MM.1S (cell line): ENCODE data around the gene CENPT.

ENCODE experiments used
- EZH2 ChIP-seq: fragments of 300-600 bp; sonication (generic); optimal IDR thresholded peaks from 2 replicates; pipeline ENCODE3; 2017; ENCODE audit warnings: low read depth, mild to moderate bottlenecking, antibody characterized with exemption, low read length, mixed read lengths
- EZH2phosphoT487 ChIP-seq: fragments of 300-600 bp; sonication (generic); IDR thresholded peaks from 2 replicates; pipeline ENCODE4 v1.6.1; 2018; ENCODE audit warnings: antibody characterized with exemption, low read length
- TF ChIP-seq, protein P1 (sequence below): fragments of 300-600 bp; sonication (generic); IDR thresholded peaks from 2 replicates; pipeline ENCODE4 v1.5.1; 2016; ENCODE audit warnings: antibody characterized with exemption, low read length, mixed read lengths

DNA sequence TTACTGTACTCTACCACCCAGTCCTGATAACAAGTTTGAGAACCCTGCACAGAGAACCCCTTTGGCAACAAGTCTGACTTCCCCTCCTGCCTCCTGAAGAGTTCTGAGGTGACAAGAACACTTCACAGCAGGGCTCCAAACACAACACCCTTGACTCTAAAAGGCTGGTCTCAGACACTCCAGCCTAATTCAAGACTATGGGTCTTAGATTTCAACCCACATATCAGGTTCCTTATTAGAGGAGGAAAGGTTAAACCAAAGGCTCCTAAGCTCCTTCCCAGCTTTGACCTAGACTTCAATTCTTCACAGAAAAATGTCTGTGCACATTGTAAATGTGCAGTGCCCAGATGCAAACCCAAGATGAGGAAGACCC lies 64.2 kb downstream of the CENPT start:
- TF ChIP-seq, protein P1, sequence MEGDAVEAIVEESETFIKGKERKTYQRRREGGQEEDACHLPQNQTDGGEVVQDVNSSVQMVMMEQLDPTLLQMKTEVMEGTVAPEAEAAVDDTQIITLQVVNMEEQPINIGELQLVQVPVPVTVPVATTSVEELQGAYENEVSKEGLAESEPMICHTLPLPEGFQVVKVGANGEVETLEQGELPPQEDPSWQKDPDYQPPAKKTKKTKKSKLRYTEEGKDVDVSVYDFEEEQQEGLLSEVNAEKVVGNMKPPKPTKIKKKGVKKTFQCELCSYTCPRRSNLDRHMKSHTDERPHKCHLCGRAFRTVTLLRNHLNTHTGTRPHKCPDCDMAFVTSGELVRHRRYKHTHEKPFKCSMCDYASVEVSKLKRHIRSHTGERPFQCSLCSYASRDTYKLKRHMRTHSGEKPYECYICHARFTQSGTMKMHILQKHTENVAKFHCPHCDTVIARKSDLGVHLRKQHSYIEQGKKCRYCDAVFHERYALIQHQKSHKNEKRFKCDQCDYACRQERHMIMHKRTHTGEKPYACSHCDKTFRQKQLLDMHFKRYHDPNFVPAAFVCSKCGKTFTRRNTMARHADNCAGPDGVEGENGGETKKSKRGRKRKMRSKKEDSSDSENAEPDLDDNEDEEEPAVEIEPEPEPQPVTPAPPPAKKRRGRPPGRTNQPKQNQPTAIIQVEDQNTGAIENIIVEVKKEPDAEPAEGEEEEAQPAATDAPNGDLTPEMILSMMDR, result no peak
- no peak for TF ChIP-seq EZH2
- no peak for TF ChIP-seq EZH2phosphoT487
